Keratinocyte (primary cell): ENCODE results near the gene MC1R. TPM values are rescaled to one million over a fixed set of nuclear protein-coding genes. Genes with fewer than 3 reads are reported as not detected.

Source experiments
- DNase-seq: peaks from one replicate; pipeline ENCODE4 v3.0.0-alpha.2; 2011; ENCODE audit warnings: low read depth, missing footprints, low spot score
- FAIRE-seq: peaks from 2 replicates; lab custom pipeline; 2011; peaks lifted over from hg19 to GRCh38; lab: Jason Lieb, UNC
- H2AFZ ChIP-seq: 2 replicates; pipeline ENCODE4 v1.6.0; 2012; ENCODE audit warnings: low read length, control low read depth, inconsistent platforms; ENCODE audit not compliant: control insufficient read depth
- H3K27ac ChIP-seq: 2 replicates; pipeline ENCODE4 v1.5.1; 2011; ENCODE audit warnings: low read length; ENCODE audit not compliant: control insufficient read depth, insufficient read depth
- H3K27me3 ChIP-seq: 3 replicates; pipeline ENCODE4 v1.6.0; 2011; ENCODE audit warnings: low read length; ENCODE audit not compliant: control insufficient read depth, insufficient read depth; ENCODE audit errors: extremely low read depth
- H3K36me3 ChIP-seq, 2 experiments: 2 replicates in 1 of 2; 3 replicates in 1 of 2; pipeline ENCODE4 v1.5.1; 2011; ENCODE audit warnings: low read length in 2 of 2, mild to moderate bottlenecking in 1 of 2; ENCODE audit not compliant: control insufficient read depth in 2 of 2, insufficient read depth in 2 of 2; ENCODE audit errors: extremely low read depth in 1 of 2
- H3K4me1 ChIP-seq: 3 replicates; pipeline ENCODE4 v1.5.1; 2011; ENCODE audit warnings: low read length; ENCODE audit not compliant: control insufficient read depth, insufficient read depth; ENCODE audit errors: extremely low read depth
- H3K4me2 ChIP-seq: 3 replicates; pipeline ENCODE4 v1.6.0; 2011; ENCODE audit warnings: low read depth, low read length; ENCODE audit not compliant: control insufficient read depth, insufficient read depth; ENCODE audit errors: extremely low read depth
- H3K4me3 ChIP-seq, 3 experiments: fragments of 200-600 bp in 1 of 3; sonication (generic) in 1 of 3; 2 replicates in 2 of 3; 3 replicates in 1 of 3; pipeline ENCODE4 v1.5.1; 2011 to 2016; ENCODE audit warnings: low read length in 3 of 3, mild to moderate bottlenecking in 3 of 3, control low read depth in 2 of 3, inconsistent platforms in 1 of 3, low read depth in 1 of 3, mixed read lengths in 1 of 3, mixed run types in 1 of 3, moderate library complexity in 1 of 3; ENCODE audit not compliant: control insufficient read depth in 2 of 3, insufficient read depth in 2 of 3; ENCODE audit errors: extremely low read depth in 1 of 3
- H3K79me2 ChIP-seq: 2 replicates; pipeline ENCODE4 v1.6.0; 2012; ENCODE audit warnings: low read length; ENCODE audit not compliant: control insufficient read depth, insufficient read depth
- H3K9ac ChIP-seq: 3 replicates; pipeline ENCODE4 v1.6.0; 2011; ENCODE audit warnings: low read length; ENCODE audit not compliant: control insufficient read depth, insufficient read depth; ENCODE audit errors: extremely low read depth
- H3K9me1 ChIP-seq: 3 replicates; pipeline ENCODE4 v1.6.0; 2011; ENCODE audit warnings: low read length; ENCODE audit not compliant: control insufficient read depth, insufficient read depth; ENCODE audit errors: extremely low read depth
- H3K9me3 ChIP-seq: 2 replicates; pipeline ENCODE4 v1.5.1; 2012; ENCODE audit warnings: low read depth, low read length; ENCODE audit not compliant: control insufficient read depth
- H4K20me1 ChIP-seq: 3 replicates; pipeline ENCODE4 v1.6.0; 2011; ENCODE audit warnings: low read length; ENCODE audit not compliant: control insufficient read depth, insufficient read depth; ENCODE audit errors: extremely low read depth
- EZH2 ChIP-seq: IDR thresholded peaks from one replicate; pipeline ENCODE4 v1.6.1; 2012; ENCODE audit warnings: inconsistent platforms, mild to moderate bottlenecking, low read length, moderate library complexity
- dilution Hi-C: fragments of 300-500 bp; cut with MboI; formaldehyde crosslinking; loops from one replicate; pipeline ENCODE4 v1.7.0; 2020; ENCODE audit warnings: low sequenced_read_pairs; ENCODE audit not compliant: extremely low pct_ligation_motif_present
- polyA plus RNA-seq, 5 experiments: library from polyadenylated mRNA; depleted of rRNA in 3 of 5; stranded (reverse) in 3 of 5; stranded (forward) in 1 of 5; unstranded in 1 of 5; fragments of >200 nt; gene quantifications; 1 replicate in 1 of 5; 2 replicates in 3 of 5; 3 replicates in 1 of 5; pipeline versions ENCODE4 v1.2.1 to v1.2.3, GENCODE V29; 2011 to 2012; ENCODE audit warnings: missing spikeins in 2 of 5, low read depth in 1 of 5, low replicate concordance in 1 of 5
- TF ChIP-seq, protein P1 (sequence below), 3 experiments: IDR thresholded peaks in 1 of 3; conservative IDR thresholded peaks in 1 of 3; optimal IDR thresholded peaks in 1 of 3; 2 replicates in 2 of 3; 3 replicates in 1 of 3; pipeline versions ENCODE3 to v1.5.1; 2011; ENCODE audit warnings: low read length in 3 of 3, mild to moderate bottlenecking in 3 of 3, moderate library complexity in 2 of 3, control low read depth in 1 of 3, inconsistent platforms in 1 of 3; ENCODE audit not compliant: insufficient read depth in 2 of 3; ENCODE audit errors: extremely low read depth in 1 of 3

The MC1R gene
- polyA plus RNA-seq, 1 donor (not counting 4 experiments of a cell fraction or from before 2014, with no cell fraction given), result 1.1 TPM

DNA sequence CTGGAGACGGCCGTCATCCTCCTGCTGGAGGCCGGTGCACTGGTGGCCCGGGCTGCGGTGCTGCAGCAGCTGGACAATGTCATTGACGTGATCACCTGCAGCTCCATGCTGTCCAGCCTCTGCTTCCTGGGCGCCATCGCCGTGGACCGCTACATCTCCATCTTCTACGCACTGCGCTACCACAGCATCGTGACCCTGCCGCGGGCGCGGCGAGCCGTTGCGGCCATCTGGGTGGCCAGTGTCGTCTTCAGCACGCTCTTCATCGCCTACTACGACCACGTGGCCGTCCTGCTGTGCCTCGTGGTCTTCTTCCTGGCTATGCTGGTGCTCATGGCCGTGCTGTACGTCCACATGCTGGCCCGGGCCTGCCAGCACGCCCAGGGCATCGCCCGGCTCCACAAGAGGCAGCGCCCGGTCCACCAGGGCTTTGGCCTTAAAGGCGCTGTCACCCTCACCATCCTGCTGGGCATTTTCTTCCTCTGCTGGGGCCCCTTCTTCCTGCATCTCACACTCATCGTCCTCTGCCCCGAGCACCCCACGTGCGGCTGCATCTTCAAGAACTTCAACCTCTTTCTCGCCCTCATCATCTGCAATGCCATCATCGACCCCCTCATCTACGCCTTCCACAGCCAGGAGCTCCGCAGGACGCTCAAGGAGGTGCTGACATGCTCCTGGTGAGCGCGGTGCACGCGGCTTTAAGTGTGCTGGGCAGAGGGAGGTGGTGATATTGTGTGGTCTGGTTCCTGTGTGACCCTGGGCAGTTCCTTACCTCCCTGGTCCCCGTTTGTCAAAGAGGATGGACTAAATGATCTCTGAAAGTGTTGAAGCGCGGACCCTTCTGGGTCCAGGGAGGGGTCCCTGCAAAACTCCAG lies 1.1 kb downstream of the MC1R start:
- TF ChIP-seq, protein P1, sequence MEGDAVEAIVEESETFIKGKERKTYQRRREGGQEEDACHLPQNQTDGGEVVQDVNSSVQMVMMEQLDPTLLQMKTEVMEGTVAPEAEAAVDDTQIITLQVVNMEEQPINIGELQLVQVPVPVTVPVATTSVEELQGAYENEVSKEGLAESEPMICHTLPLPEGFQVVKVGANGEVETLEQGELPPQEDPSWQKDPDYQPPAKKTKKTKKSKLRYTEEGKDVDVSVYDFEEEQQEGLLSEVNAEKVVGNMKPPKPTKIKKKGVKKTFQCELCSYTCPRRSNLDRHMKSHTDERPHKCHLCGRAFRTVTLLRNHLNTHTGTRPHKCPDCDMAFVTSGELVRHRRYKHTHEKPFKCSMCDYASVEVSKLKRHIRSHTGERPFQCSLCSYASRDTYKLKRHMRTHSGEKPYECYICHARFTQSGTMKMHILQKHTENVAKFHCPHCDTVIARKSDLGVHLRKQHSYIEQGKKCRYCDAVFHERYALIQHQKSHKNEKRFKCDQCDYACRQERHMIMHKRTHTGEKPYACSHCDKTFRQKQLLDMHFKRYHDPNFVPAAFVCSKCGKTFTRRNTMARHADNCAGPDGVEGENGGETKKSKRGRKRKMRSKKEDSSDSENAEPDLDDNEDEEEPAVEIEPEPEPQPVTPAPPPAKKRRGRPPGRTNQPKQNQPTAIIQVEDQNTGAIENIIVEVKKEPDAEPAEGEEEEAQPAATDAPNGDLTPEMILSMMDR (optimal IDR thresholded peaks at IDR 0.05 in 1 of 3, IDR thresholded peaks at IDR 0.05 in 1 of 3, conservative IDR thresholded peaks at IDR 0.05 in 1 of 3; ENCODE audit: extremely low read depth in 1 of 3, insufficient read depth in 2 of 3, low read length in 3 of 3), result no peak
- no peak for TF ChIP-seq EZH2
- Histone ChIP-seq H3K27me3 (peaks cover 5% of the 10 kb centered on the region), H2AFZ (no peak overlapping the region), H3K4me2 (no peak overlapping the region), H3K9me1 (no peaks in the 10 kb centered on the region), H3K9me3 (no peaks in the 10 kb centered on the region), H3K79me2 (no peaks in the 10 kb centered on the region), H3K4me1 (peaks cover 30% of the 10 kb centered on the region), H3K27ac (no peak overlapping the region), H4K20me1 (no peaks in the 10 kb centered on the region), H3K4me3 (no peak overlapping the region), H3K9ac (no peak overlapping the region), H3K36me3 (no peaks in the 10 kb centered on the region)
- DNase-seq (no peak), FAIRE-seq (no peak)
- dilution Hi-C loops, result no loop called here

DNA sequence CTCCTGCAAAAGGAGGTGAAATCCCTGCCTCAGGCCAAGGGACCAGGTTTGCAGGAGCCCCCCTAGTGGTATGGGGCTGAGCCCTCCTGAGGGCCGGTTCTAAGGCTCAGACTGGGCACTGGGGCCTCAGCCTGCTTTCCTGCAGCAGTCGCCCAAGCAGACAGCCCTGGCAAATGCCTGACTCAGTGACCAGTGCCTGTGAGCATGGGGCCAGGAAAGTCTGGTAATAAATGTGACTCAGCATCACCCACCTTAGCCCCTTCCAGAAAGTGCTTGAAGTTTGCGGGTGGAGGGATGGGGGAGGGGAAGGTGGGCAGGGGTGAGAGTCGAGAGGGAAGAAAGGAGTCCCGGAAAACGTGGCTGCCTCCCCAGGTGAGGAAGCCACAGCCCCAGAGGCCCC lies 2.1 kb downstream of the MC1R start:
- no peak for FAIRE-seq
- Histone ChIP-seq H3K9ac (no peak overlapping the region), H2AFZ (no peak overlapping the region), H3K79me2 (no peaks in the 10 kb centered on the region), H3K9me3 (no peaks in the 10 kb centered on the region), H3K4me2 (no peak overlapping the region), H3K9me1 (no peaks in the 10 kb centered on the region), H3K36me3 (no peaks in the 10 kb centered on the region), H3K4me3 (no peak overlapping the region), H3K27ac (no peak overlapping the region), H4K20me1 (no peaks in the 10 kb centered on the region), H3K4me1 (peaks cover 35% of the 10 kb centered on the region), H3K27me3 (peaks cover 5% of the 10 kb centered on the region)
- dilution Hi-C loops, result no loop called here
- DNase-seq, result no peak
- TF ChIP-seq EZH2, result no peak
- TF ChIP-seq, protein P1 (optimal IDR thresholded peaks at IDR 0.05 in 1 of 3, IDR thresholded peaks at IDR 0.05 in 1 of 3, conservative IDR thresholded peaks at IDR 0.05 in 1 of 3; ENCODE audit: extremely low read depth in 1 of 3, insufficient read depth in 2 of 3, low read length in 3 of 3), result no peak
